Esophagus squamous epithelium (tissue), 5 donors: Measurements from ENCODE around the gene ATP11A. TPM values are rescaled to one million over a fixed set of nuclear protein-coding genes. Genes with fewer than 3 reads are reported as not detected.

Experiments used
- DNase-seq: peaks from one replicate; lab custom pipeline; 2025; lab: John Stamatoyannopoulos, UW
- H3K27ac ChIP-seq, 4 donors: fragments of 200-600 bp; sonication (generic); one replicate each; pipeline ENCODE4 v1.5.1; 2016 to 2019; ENCODE audit warnings: mild to moderate bottlenecking in 1 of 4
- H3K27me3 ChIP-seq, 4 donors: fragments of 200-600 bp; sonication (generic); 1 replicate in 3 of 4; 2 replicates in 1 of 4; pipeline versions ENCODE4 v1.5.1 to v1.6.0; 2017 to 2021; ENCODE audit warnings: antibody characterized with exemption in 1 of 4
- H3K36me3 ChIP-seq, 3 donors: fragments of 200-600 bp; sonication (generic); one replicate each; pipeline ENCODE4 v1.5.1; 2016 to 2019
- H3K4me1 ChIP-seq, 3 donors: fragments of 200-600 bp; sonication (generic); one replicate each; pipeline ENCODE4 v1.5.1; 2017 to 2019
- H3K4me3 ChIP-seq, 4 donors: fragments of 200-600 bp; sonication (generic); 1 replicate in 3 of 4; 2 replicates in 1 of 4; pipeline ENCODE4 v1.5.1; 2016 to 2019; ENCODE audit warnings: mild to moderate bottlenecking in 2 of 4, moderate library complexity in 1 of 4
- H3K9me3 ChIP-seq, 3 donors: fragments of 200-600 bp; sonication (generic); one replicate each; pipeline ENCODE4 v1.5.1; 2016 to 2019
- POLR2A ChIP-seq, 4 donors: fragments of 450-650 bp; IDR thresholded peaks; one replicate each; pipeline ENCODE4 v1.6.1; 2017; ENCODE audit warnings: antibody characterized with exemption in 4 of 4, mild to moderate bottlenecking in 4 of 4, moderate library complexity in 3 of 4
- WGBS, 2 donors: methylation state at CpG; one replicate each; pipeline ENCODE4 v1.1.5; 2018; 5-methylcytosine and 5-hydroxymethylcytosine counted together
- intact Hi-C: fragments of 100-400 bp; cut with DNase I; formaldehyde crosslinking; loops from one replicate; pipeline ENCODE4 v1.15.0; 2022
- total RNA-seq, 4 donors: library from RNA; depleted of rRNA; stranded (reverse); fragments of >200 nt; gene quantifications; one replicate each; pipeline ENCODE4 v1.1.0, GENCODE V29; 2016
- TF ChIP-seq, protein P1 (sequence below), 6 experiments: fragments of 450-650 bp in 4 of 6; fragments of 200-600 bp in 2 of 6; sonication (generic) in 2 of 6; IDR thresholded peaks; one replicate each; pipeline ENCODE4 v1.5.1; 2016 to 2019; ENCODE audit warnings: antibody characterized with exemption in 6 of 6, mild to moderate bottlenecking in 4 of 6, moderate library complexity in 4 of 6
- donor health status: DM: yes; HTN: yes; CAD: no.

ATP11A gene
- total RNA-seq, 4 donors from 2014 or later, result 9.6 to 20.0 (median 16.1) TPM

DNA sequence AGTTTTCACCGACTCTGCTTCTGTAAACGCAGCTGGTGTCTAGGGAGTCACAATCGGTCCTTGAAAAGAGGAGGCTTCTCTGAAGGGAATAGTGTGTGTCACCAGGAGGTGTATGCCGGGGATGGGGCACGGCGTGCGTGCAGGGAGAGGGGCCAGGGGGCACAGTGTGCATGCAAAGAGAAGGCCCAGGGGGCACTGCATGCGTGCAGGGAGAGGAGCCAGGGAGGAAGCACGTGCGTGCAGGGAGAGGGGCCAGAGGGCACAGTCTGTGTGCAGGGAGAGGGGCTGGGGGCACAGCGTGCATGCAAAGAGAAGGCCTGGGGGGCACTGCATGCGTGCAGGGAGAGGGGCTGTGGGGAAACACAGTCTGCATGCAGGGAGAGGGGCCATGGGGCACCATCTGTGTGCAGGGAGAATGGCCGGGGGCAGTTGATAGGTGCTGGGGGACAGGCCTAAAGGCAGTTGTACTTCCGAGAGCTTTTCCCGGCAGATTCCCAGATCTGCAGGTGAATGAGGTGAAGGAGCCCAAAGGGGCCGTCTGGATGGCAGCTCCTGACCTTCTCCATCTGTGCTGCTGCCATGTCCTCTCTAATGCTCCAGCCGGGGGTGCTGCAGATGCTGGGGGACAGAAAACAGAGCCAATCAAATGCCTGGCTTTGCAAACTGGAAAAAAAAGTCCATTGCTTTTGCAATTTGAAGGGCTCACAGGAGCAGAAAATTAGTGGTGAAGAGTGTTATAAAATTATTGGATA is 36.4 kb downstream of the ATP11A start:
- 64 to 75% methylated on average over 13 to 15 of the region's 17 CpGs for WGBS, 2 donors
- intact Hi-C loops, result no loop called here
- no peaks in the 10 kb centered on the region for H3K36me3 ChIP-seq
- H3K4me3 ChIP-seq, result no peak overlapping the region
- no peak for TF ChIP-seq POLR2A (IDR thresholded peaks at IDR 0.05)
- TF ChIP-seq, protein P1, sequence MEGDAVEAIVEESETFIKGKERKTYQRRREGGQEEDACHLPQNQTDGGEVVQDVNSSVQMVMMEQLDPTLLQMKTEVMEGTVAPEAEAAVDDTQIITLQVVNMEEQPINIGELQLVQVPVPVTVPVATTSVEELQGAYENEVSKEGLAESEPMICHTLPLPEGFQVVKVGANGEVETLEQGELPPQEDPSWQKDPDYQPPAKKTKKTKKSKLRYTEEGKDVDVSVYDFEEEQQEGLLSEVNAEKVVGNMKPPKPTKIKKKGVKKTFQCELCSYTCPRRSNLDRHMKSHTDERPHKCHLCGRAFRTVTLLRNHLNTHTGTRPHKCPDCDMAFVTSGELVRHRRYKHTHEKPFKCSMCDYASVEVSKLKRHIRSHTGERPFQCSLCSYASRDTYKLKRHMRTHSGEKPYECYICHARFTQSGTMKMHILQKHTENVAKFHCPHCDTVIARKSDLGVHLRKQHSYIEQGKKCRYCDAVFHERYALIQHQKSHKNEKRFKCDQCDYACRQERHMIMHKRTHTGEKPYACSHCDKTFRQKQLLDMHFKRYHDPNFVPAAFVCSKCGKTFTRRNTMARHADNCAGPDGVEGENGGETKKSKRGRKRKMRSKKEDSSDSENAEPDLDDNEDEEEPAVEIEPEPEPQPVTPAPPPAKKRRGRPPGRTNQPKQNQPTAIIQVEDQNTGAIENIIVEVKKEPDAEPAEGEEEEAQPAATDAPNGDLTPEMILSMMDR (IDR thresholded peaks at IDR 0.05), result no peak
- no peaks in the 10 kb centered on the region for H3K9me3 ChIP-seq
- no peak overlapping the region for H3K27ac ChIP-seq
- no peaks in the 10 kb centered on the region for H3K27me3 ChIP-seq
- peaks cover 0 to 39% (median 3%) of the 10 kb centered on the region in 3 donors for H3K4me1 ChIP-seq
- no peak for DNase-seq

DNA sequence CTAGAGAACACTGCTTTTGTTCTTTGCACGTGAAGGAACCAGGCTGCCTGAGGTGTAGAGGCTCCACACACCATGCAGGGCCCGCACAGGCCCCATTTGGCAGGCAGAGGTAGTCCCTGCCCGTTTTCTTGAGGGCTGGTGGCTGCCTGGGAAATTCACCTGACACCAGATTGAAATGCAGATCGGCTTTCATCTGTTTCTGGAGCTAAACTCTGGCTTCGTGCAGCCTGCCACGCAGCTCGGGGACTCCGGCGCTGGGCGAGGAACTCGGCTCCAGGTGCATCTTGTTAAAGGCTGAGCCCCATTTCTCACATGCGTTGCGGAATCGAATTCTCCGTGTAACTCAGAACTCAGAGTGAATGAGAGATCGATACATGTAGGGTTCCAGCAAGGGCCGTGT is 37.7 kb downstream of the ATP11A start:
- no peaks in the 10 kb centered on the region for H3K9me3 ChIP-seq
- intact Hi-C loops, result no loop called here
- TF ChIP-seq, protein P1 (IDR thresholded peaks at IDR 0.05), result no peak
- no peak for TF ChIP-seq POLR2A (IDR thresholded peaks at IDR 0.05)
- H3K27ac ChIP-seq, result no peak overlapping the region
- peaks cover 0 to 28% (median 0%) of the 10 kb centered on the region in 3 donors for H3K4me1 ChIP-seq
- 81 to 86% methylated on average over 7 to 11 of the region's 17 CpGs for WGBS, 2 donors
- H3K27me3 ChIP-seq, result no peaks in the 10 kb centered on the region
- no peak for DNase-seq
- no peak overlapping the region for H3K4me3 ChIP-seq
- H3K36me3 ChIP-seq, result no peaks in the 10 kb centered on the region

- Histone ChIP-seq H3K27ac (no peak overlapping the region), H3K4me3 (no peak overlapping the region)
- no peak for DNase-seq
These were observed 38.7 kb downstream of the ATP11A start for GRCh38 chr13:112728375-112729126.

GRCh38 chr13:112729408-112729807 is 39.6 kb downstream of the ATP11A start:
- 91 to 93% methylated on average over 18 to 21 of the region's 22 CpGs for WGBS, 2 donors
- TF ChIP-seq, protein P1 (IDR thresholded peaks at IDR 0.05), result no peak
- TF ChIP-seq POLR2A (IDR thresholded peaks at IDR 0.05), result no peak
- H3K27ac ChIP-seq, result no peak overlapping the region
- no peak overlapping the region for H3K4me3 ChIP-seq
- no peaks in the 10 kb centered on the region for H3K27me3 ChIP-seq
- H3K4me1 ChIP-seq, result peaks cover 0 to 22% (median 0%) of the 10 kb centered on the region in 3 donors
- H3K9me3 ChIP-seq, result no peaks in the 10 kb centered on the region
- H3K36me3 ChIP-seq, result no peaks in the 10 kb centered on the region
- DNase-seq, result no peak
- intact Hi-C loops, result no loop called here

More at GRCh38 chr13:112728375-112729126, 38.7 kb downstream of the ATP11A start:
- TF ChIP-seq, protein P1 (IDR thresholded peaks at IDR 0.05), result no peak
- no peak for TF ChIP-seq POLR2A (IDR thresholded peaks at IDR 0.05)
- Histone ChIP-seq H3K36me3 (no peaks in the 10 kb centered on the region), H3K4me1 (peaks cover 0 to 22% (median 0%) of the 10 kb centered on the region in 3 donors), H3K27me3 (no peaks in the 10 kb centered on the region), H3K9me3 (no peaks in the 10 kb centered on the region)
- intact Hi-C loops, result no loop called here
- 93 to 95% methylated on average over 25 to 34 of the region's 34 CpGs for WGBS, 2 donors

DNA sequence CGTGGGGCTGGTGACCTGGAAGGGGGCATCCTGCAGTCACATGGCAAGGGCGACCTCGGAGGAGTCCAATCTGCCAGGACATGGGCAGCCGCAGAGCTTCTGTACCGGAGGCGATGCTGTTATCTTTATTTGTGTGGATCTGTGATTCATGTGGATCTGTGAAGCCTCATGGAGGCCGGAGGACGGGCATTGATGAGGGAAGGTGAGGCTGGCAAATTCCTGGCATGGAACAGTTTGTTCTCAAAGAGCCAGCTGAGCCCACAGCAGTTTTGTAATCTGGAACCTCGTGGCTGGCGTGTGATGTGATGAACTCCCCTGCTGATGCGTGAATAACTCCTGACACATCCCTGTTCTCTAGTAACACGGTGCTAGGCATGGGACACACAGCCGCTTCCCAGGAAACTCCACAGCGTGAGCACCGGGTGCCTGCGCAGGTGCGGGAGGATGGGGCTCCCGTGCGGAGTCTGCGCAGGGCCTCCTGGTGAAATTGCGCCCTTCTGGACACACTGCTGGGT is 40.4 kb downstream of the ATP11A start:
- no peak for DNase-seq
- TF ChIP-seq, protein P1 (IDR thresholded peaks at IDR 0.05), result no peak
- TF ChIP-seq POLR2A (IDR thresholded peaks at IDR 0.05), result no peak
- WGBS, 2 donors, result 100% methylated on average over 1 to 4 of the region's 21 CpGs
- H3K4me1 ChIP-seq, result peaks cover 0 to 16% (median 0%) of the 10 kb centered on the region in 3 donors
- no peaks in the 10 kb centered on the region for H3K36me3 ChIP-seq
- no peaks in the 10 kb centered on the region for H3K27me3 ChIP-seq
- no peak overlapping the region for H3K27ac ChIP-seq
- no peak overlapping the region for H3K4me3 ChIP-seq
- no peaks in the 10 kb centered on the region for H3K9me3 ChIP-seq
- intact Hi-C loops, result no loop called here
